HG03571 (cell line): Measurements from ENCODE around the gene CXorf65.

Experiments
- ATAC-seq: cut with Tn5 transposase; IDR thresholded peaks from one replicate; pipeline ENCODE4 v1.9.1; 2021; ENCODE audit not compliant: unreplicated experiment

The CXorf65 gene

GRCh38 chrX:71068044-71068918 is 38.3 kb downstream of the CXorf65 start, which contains the start of gene SNX12:
Gene SNX12, minus strand, starts transcription at chrX:71068334. Its CDS starts 28 bp downstream, at chrX:71068306.
- peak; percentile 98 for ATAC-seq

- no peak for ATAC-seq
Observed at GRCh38 chrX:71067712-71068043, 38.9 kb downstream of the CXorf65 start.

- no peak for ATAC-seq
Observed at GRCh38 chrX:71067089-71067488, 39.5 kb downstream of the CXorf65 start.

GRCh38 chrX:71060127-71060526 is 46.4 kb downstream of the CXorf65 start:
- no peak for ATAC-seq

GRCh38 chrX:71057848-71058530 is 48.6 kb downstream of the CXorf65 start:
- no peak for ATAC-seq

- no peak for ATAC-seq
Observed at GRCh38 chrX:71056867-71057266, 49.7 kb downstream of the CXorf65 start.
